Measurements from ENCODE around the gene ADGRA3. TPM values are rescaled to one million over a fixed set of nuclear protein-coding genes. Genes with fewer than 3 reads are reported as not detected.

Gene ADGRA3
- polyA plus RNA-seq, 3 donors: 0.07 TPM; not detected in 2

GRCh38 chr4:22363787-22364186 lies 152.1 kb downstream of the ADGRA3 start:
- intact Hi-C loops (cut with micrococcal nuclease): no loop called here
- Histone ChIP-seq H2AFZ (ENCODE audit: insufficient read depth, low read depth, low read length, poor library complexity, severe bottlenecking) (no peak overlapping the region), H3K9ac (ENCODE audit: insufficient read depth, low read length, poor library complexity, severe bottlenecking) (no peak overlapping the region), H3K4me1 (ENCODE audit: control insufficient read depth in 1 of 2, insufficient read depth in 2 of 2, low read length in 2 of 2) (no peaks in the 10 kb centered on the region), H3K27ac (ENCODE audit: low read depth in 1 of 2, low read length in 2 of 2) (no peak overlapping the region), H3K4me3 (replicated peaks in 1 of 3; ENCODE audit: low read depth in 2 of 3, low read length in 3 of 3) (no peak overlapping the region), H4K20me1 (ENCODE audit: insufficient read depth, low read length) (no peaks in the 10 kb centered on the region), H3K4me2 (replicated peaks; ENCODE audit: extremely low read depth, low read length, poor library complexity, severe bottlenecking) (no peak overlapping the region), H3K79me2 (ENCODE audit: insufficient read depth, low read length) (no peaks in the 10 kb centered on the region), H3K9me3 (replicated peaks in 1 of 2; ENCODE audit: control insufficient read depth in 1 of 2, insufficient read depth in 1 of 2, low read length in 2 of 2) (no peaks in the 10 kb centered on the region), H3K27me3 (ENCODE audit: control insufficient read depth in 2 of 2, insufficient read depth in 2 of 2, low read length in 2 of 2) (no peaks in the 10 kb centered on the region), H3K36me3 (replicated peaks in 1 of 2; ENCODE audit: control insufficient read depth in 1 of 2, insufficient read depth in 2 of 2, low read length in 2 of 2) (no peaks in the 10 kb centered on the region)
- DNase-seq: no peak
- peaks cover 0 to 3% (median 0%) of the 10 kb centered on the region in 7 donors for H3K9me3 Mint-ChIP-seq
- no peaks in the 10 kb centered on the region for H3K36me3 Mint-ChIP-seq
- TF ChIP-seq, protein P1, sequence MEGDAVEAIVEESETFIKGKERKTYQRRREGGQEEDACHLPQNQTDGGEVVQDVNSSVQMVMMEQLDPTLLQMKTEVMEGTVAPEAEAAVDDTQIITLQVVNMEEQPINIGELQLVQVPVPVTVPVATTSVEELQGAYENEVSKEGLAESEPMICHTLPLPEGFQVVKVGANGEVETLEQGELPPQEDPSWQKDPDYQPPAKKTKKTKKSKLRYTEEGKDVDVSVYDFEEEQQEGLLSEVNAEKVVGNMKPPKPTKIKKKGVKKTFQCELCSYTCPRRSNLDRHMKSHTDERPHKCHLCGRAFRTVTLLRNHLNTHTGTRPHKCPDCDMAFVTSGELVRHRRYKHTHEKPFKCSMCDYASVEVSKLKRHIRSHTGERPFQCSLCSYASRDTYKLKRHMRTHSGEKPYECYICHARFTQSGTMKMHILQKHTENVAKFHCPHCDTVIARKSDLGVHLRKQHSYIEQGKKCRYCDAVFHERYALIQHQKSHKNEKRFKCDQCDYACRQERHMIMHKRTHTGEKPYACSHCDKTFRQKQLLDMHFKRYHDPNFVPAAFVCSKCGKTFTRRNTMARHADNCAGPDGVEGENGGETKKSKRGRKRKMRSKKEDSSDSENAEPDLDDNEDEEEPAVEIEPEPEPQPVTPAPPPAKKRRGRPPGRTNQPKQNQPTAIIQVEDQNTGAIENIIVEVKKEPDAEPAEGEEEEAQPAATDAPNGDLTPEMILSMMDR (IDR thresholded peaks at IDR 0.05): no peak
- H3K4me3 Mint-ChIP-seq: no peak overlapping the region
- WGBS (ENCODE audit: insufficient coverage): no CpG with 5 or more reads among the region's 2 CpGs
- no peaks in the 10 kb centered on the region for H3K27me3 Mint-ChIP-seq (ENCODE audit: low read depth in 3 of 3)
- no peak overlapping the region for H3K27ac Mint-ChIP-seq
- no peaks in the 10 kb centered on the region for H3K4me1 Mint-ChIP-seq

DNA sequence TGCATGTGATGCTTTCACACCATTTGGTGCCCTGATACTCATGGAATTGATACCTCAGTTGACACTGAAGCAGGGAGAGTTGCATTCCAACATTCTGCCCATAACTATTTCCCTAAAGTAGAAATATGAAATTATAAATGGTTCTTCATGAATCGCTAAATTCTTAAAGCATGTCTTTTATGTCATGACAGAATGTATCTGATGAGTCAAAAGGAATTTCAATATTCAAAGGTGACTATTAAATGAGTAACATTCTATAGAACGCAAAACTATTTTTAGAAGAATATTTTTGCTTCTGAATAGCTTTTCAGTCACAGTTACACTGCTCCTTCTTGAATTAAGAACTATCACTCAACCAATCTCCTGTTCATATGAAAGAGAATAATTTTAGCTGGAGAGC lies 152.8 kb downstream of the ADGRA3 start:
- Histone ChIP-seq H3K9ac (ENCODE audit: insufficient read depth, low read length, poor library complexity, severe bottlenecking) (no peak overlapping the region), H3K36me3 (replicated peaks in 1 of 2; ENCODE audit: control insufficient read depth in 1 of 2, insufficient read depth in 2 of 2, low read length in 2 of 2) (no peaks in the 10 kb centered on the region), H3K27me3 (ENCODE audit: control insufficient read depth in 2 of 2, insufficient read depth in 2 of 2, low read length in 2 of 2) (no peaks in the 10 kb centered on the region), H3K4me2 (replicated peaks; ENCODE audit: extremely low read depth, low read length, poor library complexity, severe bottlenecking) (no peak overlapping the region), H4K20me1 (ENCODE audit: insufficient read depth, low read length) (no peaks in the 10 kb centered on the region), H2AFZ (ENCODE audit: insufficient read depth, low read depth, low read length, poor library complexity, severe bottlenecking) (no peak overlapping the region), H3K4me1 (ENCODE audit: control insufficient read depth in 1 of 2, insufficient read depth in 2 of 2, low read length in 2 of 2) (no peaks in the 10 kb centered on the region), H3K4me3 (replicated peaks in 1 of 3; ENCODE audit: low read depth in 2 of 3, low read length in 3 of 3) (no peak overlapping the region), H3K27ac (ENCODE audit: low read depth in 1 of 2, low read length in 2 of 2) (no peak overlapping the region), H3K79me2 (ENCODE audit: insufficient read depth, low read length) (no peaks in the 10 kb centered on the region), H3K9me3 (replicated peaks in 1 of 2; ENCODE audit: control insufficient read depth in 1 of 2, insufficient read depth in 1 of 2, low read length in 2 of 2) (no peaks in the 10 kb centered on the region)
- H3K9me3 Mint-ChIP-seq: peaks cover 0 to 8% (median 0%) of the 10 kb centered on the region in 7 donors
- no peak overlapping the region for H3K27ac Mint-ChIP-seq
- TF ChIP-seq, protein P1 (IDR thresholded peaks at IDR 0.05): no peak
- no peak for DNase-seq
- WGBS (ENCODE audit: insufficient coverage): no CpG with 5 or more reads among the region's 2 CpGs
- H3K4me3 Mint-ChIP-seq: no peak overlapping the region
- intact Hi-C loops (cut with micrococcal nuclease): no loop called here
- H3K27me3 Mint-ChIP-seq (ENCODE audit: low read depth in 3 of 3): peaks cover 0 to 2% (median 0%) of the 10 kb centered on the region in 3 donors
- no peaks in the 10 kb centered on the region for H3K36me3 Mint-ChIP-seq
- H3K4me1 Mint-ChIP-seq: no peaks in the 10 kb centered on the region
